SU-DHL-6 (cell line): ENCODE data around the gene SMYD1.

Experiments used
- CTCF ChIP-seq: fragments of 200-600 bp; sonication (generic); IDR thresholded peaks from one replicate; pipeline ENCODE4 v1.5.1; 2017; ENCODE audit warnings: antibody characterized with exemption, mild to moderate bottlenecking, low read length, moderate library complexity; ENCODE audit not compliant: insufficient read depth, poor library complexity, severe bottlenecking
- EZH2phosphoT487 ChIP-seq: fragments of 200-600 bp; sonication (generic), shearing (Covaris generic); conservative IDR thresholded peaks from 2 replicates; pipeline ENCODE4 v1.6.1; 2018; ENCODE audit warnings: mild to moderate bottlenecking, antibody characterized with exemption, low read length, moderate library complexity, mixed read lengths

- TF ChIP-seq CTCF: no peak
- no peak for TF ChIP-seq EZH2phosphoT487
Measured at GRCh38 chr2:88148929-88149438, 81.4 kb downstream of the SMYD1 start.
